ENCODE results near the gene ALPL. TPM values are rescaled to one million over a fixed set of nuclear protein-coding genes. Genes with fewer than 3 reads are reported as not detected.

The ALPL gene
- total RNA-seq, 1 experiment from 2014 or later: 0.31 TPM

- no peak overlapping the region for H3K4me3 Mint-ChIP-seq (ENCODE audit: low read depth, unreplicated experiment)
- peaks cover 57% of the 10 kb centered on the region for H3K27me3 Mint-ChIP-seq (ENCODE audit: unreplicated experiment)
- intact Hi-C loops (cut with micrococcal nuclease; ENCODE audit: unreplicated experiment): loop anchor here (10.0 kb wide), 1 partner anchor 145 kb away; no protein-coding TSS in a partner anchor
- no TSS peak for BruUV-seq (replicated peaks)
- H3K36me3 Mint-ChIP-seq (ENCODE audit: insufficient read depth, unreplicated experiment): peaks cover 5% of the 10 kb centered on the region
- peaks cover 9% of the 10 kb centered on the region for H3K4me1 Mint-ChIP-seq (ENCODE audit: low read depth, unreplicated experiment)
- TF ChIP-seq CTCF (IDR thresholded peaks at IDR 0.05; ENCODE audit: unreplicated experiment): no peak
- no peak for DNase-seq
- CTCF ChIA-PET: no interaction called here
- H3K27ac Mint-ChIP-seq (ENCODE audit: unreplicated experiment): no peak overlapping the region
- no peaks in the 10 kb centered on the region for H3K9me3 Mint-ChIP-seq (ENCODE audit: low read depth, unreplicated experiment)
Observed at GRCh38 chr1:21510113-21510493, 880 bp downstream of the ALPL start.

- no peak overlapping the region for H3K27ac Mint-ChIP-seq (ENCODE audit: unreplicated experiment)
- BruUV-seq (replicated peaks): no TSS peak
- H3K9me3 Mint-ChIP-seq (ENCODE audit: low read depth, unreplicated experiment): no peaks in the 10 kb centered on the region
- peaks cover 48% of the 10 kb centered on the region for H3K27me3 Mint-ChIP-seq (ENCODE audit: unreplicated experiment)
- no peak for DNase-seq
- intact Hi-C loops (cut with micrococcal nuclease; ENCODE audit: unreplicated experiment): loop anchor here (10.0 kb wide), 1 partner anchor 144 kb away; no protein-coding TSS in a partner anchor
- no peak for TF ChIP-seq CTCF (IDR thresholded peaks at IDR 0.05; ENCODE audit: unreplicated experiment)
- H3K4me3 Mint-ChIP-seq (ENCODE audit: low read depth, unreplicated experiment): no peak overlapping the region
- H3K4me1 Mint-ChIP-seq (ENCODE audit: low read depth, unreplicated experiment): peaks cover 12% of the 10 kb centered on the region
- CTCF ChIA-PET: interaction anchor here (1.3 kb wide), 1 partner anchor 141 kb away, joined by 3 read pairs; no protein-coding TSS in a partner anchor
- H3K36me3 Mint-ChIP-seq (ENCODE audit: insufficient read depth, unreplicated experiment): peaks cover 5% of the 10 kb centered on the region
Observed at GRCh38 chr1:21510885-21511578, 1.8 kb downstream of the ALPL start.

GRCh38 chr1:21511579-21512522, 2.6 kb downstream of the ALPL start:
- peaks cover 5% of the 10 kb centered on the region for H3K36me3 Mint-ChIP-seq (ENCODE audit: insufficient read depth, unreplicated experiment)
- H3K4me1 Mint-ChIP-seq (ENCODE audit: low read depth, unreplicated experiment): peaks cover 19% of the 10 kb centered on the region
- no TSS peak for BruUV-seq (replicated peaks)
- no peak for TF ChIP-seq CTCF (IDR thresholded peaks at IDR 0.05; ENCODE audit: unreplicated experiment)
- H3K9me3 Mint-ChIP-seq (ENCODE audit: low read depth, unreplicated experiment): no peaks in the 10 kb centered on the region
- H3K4me3 Mint-ChIP-seq (ENCODE audit: low read depth, unreplicated experiment): no peak overlapping the region
- DNase-seq: no peak
- CTCF ChIA-PET: interaction anchor here (0.7 to 1.3 kb wide), 2 partner anchors 11 to 142 kb away, joined by 3 read pairs; no protein-coding TSS in a partner anchor
- H3K27ac Mint-ChIP-seq (ENCODE audit: unreplicated experiment): no peak overlapping the region
- peaks cover 40% of the 10 kb centered on the region for H3K27me3 Mint-ChIP-seq (ENCODE audit: unreplicated experiment)
- intact Hi-C loops (cut with micrococcal nuclease; ENCODE audit: unreplicated experiment): loop anchor here (10.0 kb wide), 1 partner anchor 143 kb away; no protein-coding TSS in a partner anchor

GRCh38 chr1:21514245-21514644, 5.0 kb downstream of the ALPL start:
- Mint-ChIP-seq H3K9me3 (ENCODE audit: low read depth, unreplicated experiment) (no peaks in the 10 kb centered on the region), H3K27me3 (ENCODE audit: unreplicated experiment) (peaks cover 16% of the 10 kb centered on the region), H3K36me3 (ENCODE audit: insufficient read depth, unreplicated experiment) (peaks cover 5% of the 10 kb centered on the region), H3K27ac (ENCODE audit: unreplicated experiment) (no peak overlapping the region), H3K4me1 (ENCODE audit: low read depth, unreplicated experiment) (peaks cover 18% of the 10 kb centered on the region), H3K4me3 (ENCODE audit: low read depth, unreplicated experiment) (no peak overlapping the region)
- no peak for DNase-seq
- CTCF ChIA-PET: interaction anchor here (0.6 kb wide), 1 partner anchor 148 kb away, joined by 4 read pairs; no protein-coding TSS in a partner anchor
- TF ChIP-seq CTCF (IDR thresholded peaks at IDR 0.05; ENCODE audit: unreplicated experiment): no peak
- BruUV-seq (replicated peaks): no TSS peak
- intact Hi-C loops (cut with micrococcal nuclease; ENCODE audit: unreplicated experiment): loop anchor here (10.0 kb wide), 1 partner anchor 141 kb away; no protein-coding TSS in a partner anchor

Data from Calu3 (cell line).